NCI-H128 (cell line): ENCODE results near the gene WDR47.

ENCODE experiments used
- DNase-seq: peaks from one replicate; lab custom pipeline; 2025; ENCODE audit not compliant: unreplicated experiment; lab: John Stamatoyannopoulos, UW

The WDR47 gene

GRCh38 chr1:109041621-109042468 lies at the start of gene WDR47:
Gene WDR47, minus strand, starts transcription at chr1:109042102. Its CDS starts 18,590 bp downstream, at chr1:109023512.
- DNase-seq: peak; percentile 94

- DNase-seq: no peak
Measured at GRCh38 chr1:109091078-109091838, 49.4 kb upstream of the WDR47 start.

- DNase-seq: peak; percentile 86
Measured at GRCh38 chr1:109090196-109091077, 48.5 kb upstream of the WDR47 start, which contains the start of gene TMEM167B. Gene TMEM167B, plus strand, starts transcription at chr1:109090764. Its CDS starts 109 bp downstream, at chr1:109090873.

GRCh38 chr1:109089242-109090015 lies 47.5 kb upstream of the WDR47 start:
- peak; percentile 5 for DNase-seq

- DNase-seq: no peak
Measured at GRCh38 chr1:109084563-109085517, 42.9 kb upstream of the WDR47 start.

GRCh38 chr1:109083923-109084322 lies 42.0 kb upstream of the WDR47 start:
- DNase-seq: no peak

- no peak for DNase-seq
Measured at GRCh38 chr1:109083501-109083900, 41.6 kb upstream of the WDR47 start.

- DNase-seq: no peak
Measured at GRCh38 chr1:109080441-109081082, 38.7 kb upstream of the WDR47 start.

GRCh38 chr1:109079240-109079622 lies 37.3 kb upstream of the WDR47 start:
- no peak for DNase-seq

GRCh38 chr1:109078317-109078716 lies 36.4 kb upstream of the WDR47 start:
- DNase-seq: no peak

- DNase-seq: peak; percentile 76
Measured at GRCh38 chr1:109075531-109076490, 33.9 kb upstream of the WDR47 start, which contains the start of gene TAF13. Gene TAF13, minus strand, starts transcription at chr1:109076003. Its CDS starts 56 bp downstream, at chr1:109075947.

- DNase-seq: no peak
Measured at GRCh38 chr1:109069294-109069693, 27.4 kb upstream of the WDR47 start.

- no peak for DNase-seq
Measured at GRCh38 chr1:109067883-109068282, 26.0 kb upstream of the WDR47 start.

GRCh38 chr1:109065137-109065536 lies 23.2 kb upstream of the WDR47 start:
- no peak for DNase-seq

- DNase-seq: no peak
Measured at GRCh38 chr1:109061183-109061582, 19.3 kb upstream of the WDR47 start.

GRCh38 chr1:109060707-109061106 lies 18.8 kb upstream of the WDR47 start:
- no peak for DNase-seq

- DNase-seq: no peak
Measured at GRCh38 chr1:109059026-109059425, 17.1 kb upstream of the WDR47 start.
